ENCODE results near the gene WNT9A.
"Not testable (repeated sequence)": the region's sequence is repeated elsewhere in the genome, so short reads cannot be mapped to it uniquely, and the experiment has no call there.

Gene WNT9A

GRCh38 chr1:227910511-227911153 is 37.1 kb downstream of the WNT9A start:
- no peak for DNase-seq (ENCODE audit: low read depth)

- DNase-seq (ENCODE audit: low read depth): not testable (repeated sequence)
These were observed 37.8 kb downstream of the WNT9A start for GRCh38 chr1:227909923-227910328.

- DNase-seq (ENCODE audit: low read depth): no peak
These were observed 38.5 kb downstream of the WNT9A start for GRCh38 chr1:227909188-227909587.

- no peak for DNase-seq (ENCODE audit: low read depth)
These were observed 39.4 kb downstream of the WNT9A start for GRCh38 chr1:227908359-227908758.

GRCh38 chr1:227907439-227908015 is 40.2 kb downstream of the WNT9A start:
- no peak for DNase-seq (ENCODE audit: low read depth)

- no peak for DNase-seq (ENCODE audit: low read depth)
These were observed 41.1 kb downstream of the WNT9A start for GRCh38 chr1:227906550-227907071.

- DNase-seq (ENCODE audit: low read depth): no peak
These were observed 41.9 kb downstream of the WNT9A start for GRCh38 chr1:227905573-227906487.

- DNase-seq (ENCODE audit: low read depth): no peak
These were observed 43.0 kb downstream of the WNT9A start for GRCh38 chr1:227904541-227905335.

GRCh38 chr1:227903614-227904501 is 43.9 kb downstream of the WNT9A start:
- DNase-seq (ENCODE audit: low read depth): no peak

GRCh38 chr1:227903061-227903521 is 44.6 kb downstream of the WNT9A start:
- no peak for DNase-seq (ENCODE audit: low read depth)

- DNase-seq (ENCODE audit: low read depth): no peak
These were observed 45.1 kb downstream of the WNT9A start for GRCh38 chr1:227902641-227902990.

- no peak for DNase-seq (ENCODE audit: low read depth)
These were observed 45.7 kb downstream of the WNT9A start for GRCh38 chr1:227901906-227902640.

GRCh38 chr1:227901239-227901905 is 46.4 kb downstream of the WNT9A start:
- no peak for DNase-seq (ENCODE audit: low read depth)

- no peak for DNase-seq (ENCODE audit: low read depth)
These were observed 47.1 kb downstream of the WNT9A start for GRCh38 chr1:227900571-227901051.

GRCh38 chr1:227899820-227900449 is 47.8 kb downstream of the WNT9A start:
- DNase-seq (ENCODE audit: low read depth): no peak

GRCh38 chr1:227899141-227899819 is 48.5 kb downstream of the WNT9A start:
- DNase-seq (ENCODE audit: low read depth): no peak

- no peak for DNase-seq (ENCODE audit: low read depth)
These were observed 49.1 kb downstream of the WNT9A start for GRCh38 chr1:227898502-227899140.

Measured in GM04503 (cell line).